BE2C (cell line): ENCODE results near the gene NPAS2.

ENCODE experiments used
- DNase-seq: peaks from one replicate; pipeline ENCODE4 v3.0.0-alpha.2; 2020
- H3K27me3 ChIP-seq: fragments of 250-450 bp; sonication (Bioruptor Pico); 2 replicates; pipeline ENCODE4 v1.5.1; 2020; ENCODE audit warnings: mild to moderate bottlenecking
- H3K36me3 ChIP-seq: fragments of 250-450 bp; sonication (Bioruptor Pico); 2 replicates; pipeline ENCODE4 v1.5.1; 2020; ENCODE audit warnings: mild to moderate bottlenecking
- H3K4me1 ChIP-seq: fragments of 250-450 bp; sonication (Bioruptor Pico); 2 replicates; pipeline ENCODE4 v1.5.1; 2020
- H3K4me3 ChIP-seq: 2 replicates; pipeline ENCODE4 v1.5.1; 2011; ENCODE audit warnings: low read depth, low read length
- H3K9me3 ChIP-seq: fragments of 250-450 bp; sonication (Bioruptor Pico); 2 replicates; pipeline ENCODE4 v1.5.1; 2020
- TF ChIP-seq, protein P1 (sequence below): IDR thresholded peaks from 2 replicates; pipeline ENCODE4 v1.5.1; 2012; ENCODE audit warnings: mild to moderate bottlenecking, low read depth, low read length

Gene NPAS2

GRCh38 chr2:100935372-100935752 is 115.4 kb downstream of the NPAS2 start:
- Histone ChIP-seq H3K4me1 (no peaks in the 10 kb centered on the region), H3K27me3 (no peaks in the 10 kb centered on the region), H3K4me3 (no peak overlapping the region), H3K36me3 (no peaks in the 10 kb centered on the region), H3K9me3 (no peaks in the 10 kb centered on the region)
- DNase-seq: no peak
- TF ChIP-seq, protein P1, sequence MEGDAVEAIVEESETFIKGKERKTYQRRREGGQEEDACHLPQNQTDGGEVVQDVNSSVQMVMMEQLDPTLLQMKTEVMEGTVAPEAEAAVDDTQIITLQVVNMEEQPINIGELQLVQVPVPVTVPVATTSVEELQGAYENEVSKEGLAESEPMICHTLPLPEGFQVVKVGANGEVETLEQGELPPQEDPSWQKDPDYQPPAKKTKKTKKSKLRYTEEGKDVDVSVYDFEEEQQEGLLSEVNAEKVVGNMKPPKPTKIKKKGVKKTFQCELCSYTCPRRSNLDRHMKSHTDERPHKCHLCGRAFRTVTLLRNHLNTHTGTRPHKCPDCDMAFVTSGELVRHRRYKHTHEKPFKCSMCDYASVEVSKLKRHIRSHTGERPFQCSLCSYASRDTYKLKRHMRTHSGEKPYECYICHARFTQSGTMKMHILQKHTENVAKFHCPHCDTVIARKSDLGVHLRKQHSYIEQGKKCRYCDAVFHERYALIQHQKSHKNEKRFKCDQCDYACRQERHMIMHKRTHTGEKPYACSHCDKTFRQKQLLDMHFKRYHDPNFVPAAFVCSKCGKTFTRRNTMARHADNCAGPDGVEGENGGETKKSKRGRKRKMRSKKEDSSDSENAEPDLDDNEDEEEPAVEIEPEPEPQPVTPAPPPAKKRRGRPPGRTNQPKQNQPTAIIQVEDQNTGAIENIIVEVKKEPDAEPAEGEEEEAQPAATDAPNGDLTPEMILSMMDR: no peak

GRCh38 chr2:100936070-100936741 is 116.3 kb downstream of the NPAS2 start:
- no peaks in the 10 kb centered on the region for H3K9me3 ChIP-seq
- no peaks in the 10 kb centered on the region for H3K4me1 ChIP-seq
- H3K36me3 ChIP-seq: no peaks in the 10 kb centered on the region
- TF ChIP-seq, protein P1: no peak
- no peaks in the 10 kb centered on the region for H3K27me3 ChIP-seq
- DNase-seq: no peak
- no peak overlapping the region for H3K4me3 ChIP-seq

GRCh38 chr2:100936972-100937542 is 117.1 kb downstream of the NPAS2 start:
- H3K9me3 ChIP-seq: no peaks in the 10 kb centered on the region
- H3K36me3 ChIP-seq: no peaks in the 10 kb centered on the region
- DNase-seq: no peak
- TF ChIP-seq, protein P1: no peak
- H3K27me3 ChIP-seq: no peaks in the 10 kb centered on the region
- H3K4me1 ChIP-seq: no peaks in the 10 kb centered on the region
- H3K4me3 ChIP-seq: no peak overlapping the region

- Histone ChIP-seq H3K27me3 (no peaks in the 10 kb centered on the region), H3K36me3 (no peaks in the 10 kb centered on the region), H3K4me3 (no peak overlapping the region), H3K4me1 (no peaks in the 10 kb centered on the region), H3K9me3 (no peaks in the 10 kb centered on the region)
- TF ChIP-seq, protein P1: no peak
- no peak for DNase-seq
Observed at GRCh38 chr2:100938031-100939026, 118.4 kb downstream of the NPAS2 start.

- H3K4me1 ChIP-seq: no peaks in the 10 kb centered on the region
- TF ChIP-seq, protein P1: no peak
- no peaks in the 10 kb centered on the region for H3K36me3 ChIP-seq
- DNase-seq: no peak
- H3K27me3 ChIP-seq: no peaks in the 10 kb centered on the region
- H3K4me3 ChIP-seq: no peak overlapping the region
- no peaks in the 10 kb centered on the region for H3K9me3 ChIP-seq
Observed at GRCh38 chr2:100939445-100939844, 119.5 kb downstream of the NPAS2 start.
